HT1080 (cell line): ENCODE results near the gene CCNH. TPM values are rescaled to one million over a fixed set of nuclear protein-coding genes. Genes with fewer than 3 reads are reported as not detected.

Source experiments
- DNase-seq: peaks from one replicate; pipeline ENCODE4 v3.0.0-alpha.2; 2015; ENCODE audit warnings: low read depth
- polyA plus RNA-seq, 2 experiments: library from polyadenylated mRNA; depleted of rRNA; stranded (reverse); fragments of >200 nt; gene quantifications; 2 replicates each; pipeline ENCODE4 v1.2.3, GENCODE V29; 2015
- total RNA-seq: library from RNA; depleted of rRNA; stranded (reverse); fragments of >200 nt; shearing (Covaris generic); gene quantifications from 2 replicates; pipeline ENCODE4 v1.2.3, GENCODE V29; 2014; rRNA removed

CCNH gene
- 87.0 and 96.5 TPM in 2 replicates for total RNA-seq
- 73.2 and 75.2 TPM in 2 replicates for polyA plus RNA-seq (2015; cell fraction: cytosol; rRNA removed)
- 83.6 and 94.0 TPM in 2 replicates for polyA plus RNA-seq (2015; cell fraction: nucleus; rRNA removed)

- peak; percentile 96 for DNase-seq
Observed at GRCh38 chr5:87412630-87413342, at the start of gene CCNH. TSS of gene CCNH (minus strand) at chr5:87412930. CDS start at chr5:87412794, 136 bp downstream.

GRCh38 chr5:87457706-87458105 is 45.0 kb upstream of the CCNH start:
- DNase-seq: no peak

GRCh38 chr5:87453801-87454200 is 41.1 kb upstream of the CCNH start:
- DNase-seq: no peak

- DNase-seq: no peak
Observed at GRCh38 chr5:87452837-87453236, 40.1 kb upstream of the CCNH start.

GRCh38 chr5:87442419-87442818 is 29.7 kb upstream of the CCNH start:
- DNase-seq: no peak

GRCh38 chr5:87438231-87438630 is 25.5 kb upstream of the CCNH start:
- DNase-seq: no peak

- DNase-seq: no peak
Observed at GRCh38 chr5:87437724-87438123, 25.0 kb upstream of the CCNH start.

- no peak for DNase-seq
Observed at GRCh38 chr5:87435144-87435694, 22.5 kb upstream of the CCNH start.

- DNase-seq: no peak
Observed at GRCh38 chr5:87434461-87434860, 21.7 kb upstream of the CCNH start.

- no peak for DNase-seq
Observed at GRCh38 chr5:87433945-87434344, 21.2 kb upstream of the CCNH start.

- DNase-seq: no peak
Observed at GRCh38 chr5:87432460-87432859, 19.7 kb upstream of the CCNH start.

GRCh38 chr5:87430863-87431457 is 18.2 kb upstream of the CCNH start:
- DNase-seq: no peak

- DNase-seq: no peak
Observed at GRCh38 chr5:87423755-87424154, 11.0 kb upstream of the CCNH start.

GRCh38 chr5:87421307-87421706 is 8.6 kb upstream of the CCNH start:
- peak; percentile 42 for DNase-seq

- no peak for DNase-seq
Observed at GRCh38 chr5:87418506-87418905, 5.8 kb upstream of the CCNH start.

- no peak for DNase-seq
Observed at GRCh38 chr5:87413343-87413645, 564 bp upstream of the CCNH start.

GRCh38 chr5:87411973-87412629 is 629 bp downstream of the CCNH start:
- DNase-seq: peak; percentile 42

- no peak for DNase-seq
Observed at GRCh38 chr5:87411586-87411972, 1.2 kb downstream of the CCNH start.

- no peak for DNase-seq
Observed at GRCh38 chr5:87410931-87411330, 1.8 kb downstream of the CCNH start.

- no peak for DNase-seq
Observed at GRCh38 chr5:87408204-87408603, 4.5 kb downstream of the CCNH start.

- DNase-seq: no peak
Observed at GRCh38 chr5:87405472-87406155, 7.1 kb downstream of the CCNH start.

GRCh38 chr5:87404359-87404758 is 8.4 kb downstream of the CCNH start:
- DNase-seq: no peak
